H9 (cell line): Measurements from ENCODE around the gene CPNE5. TPM values are rescaled to one million over a fixed set of nuclear protein-coding genes. Genes with fewer than 3 reads are reported as not detected.

Experiments used
- DNase-seq: peaks from one replicate; pipeline ENCODE4 v3.0.0-alpha.2; 2017
- H2AFZ ChIP-seq: one replicate; pipeline ENCODE4 v1.6.1; 2013; ENCODE audit warnings: mild to moderate bottlenecking, low read length, control low read depth, moderate library complexity
- H2AK5ac ChIP-seq: 2 replicates; pipeline ENCODE4 v1.6.1; 2013; ENCODE audit warnings: low read length, control low read depth, mixed read lengths; ENCODE audit not compliant: insufficient read length
- H2BK120ac ChIP-seq: one replicate; pipeline ENCODE4 v1.6.1; 2013; ENCODE audit warnings: low read depth, mild to moderate bottlenecking, low read length, control low read depth, inconsistent platforms; ENCODE audit not compliant: poor library complexity, severe bottlenecking
- H2BK12ac ChIP-seq: 2 replicates; pipeline ENCODE4 v1.6.1; 2013; ENCODE audit warnings: low read length, control low read depth, mixed read lengths, low read depth; ENCODE audit not compliant: insufficient read length
- H2BK15ac ChIP-seq: 2 replicates; pipeline ENCODE4 v1.6.1; 2013; ENCODE audit warnings: low read depth, low read length, control low read depth
- H2BK20ac ChIP-seq: one replicate; pipeline ENCODE4 v1.6.1; 2013; ENCODE audit warnings: low read depth, mild to moderate bottlenecking, low read length, control low read depth, inconsistent platforms; ENCODE audit not compliant: poor library complexity, severe bottlenecking
- H2BK5ac ChIP-seq: 2 replicates; pipeline ENCODE4 v1.6.1; 2013; ENCODE audit warnings: low read length, control low read depth, mixed read lengths; ENCODE audit not compliant: insufficient read length
- H3K14ac ChIP-seq: 2 replicates; pipeline ENCODE4 v1.6.1; 2013; ENCODE audit warnings: low read length, control low read depth; ENCODE audit not compliant: insufficient read depth
- H3K18ac ChIP-seq: 2 replicates; pipeline ENCODE4 v1.6.1; 2013; ENCODE audit warnings: low read depth, mild to moderate bottlenecking, mixed read lengths, low read length, control low read depth; ENCODE audit not compliant: insufficient read length
- H3K23ac ChIP-seq: 2 replicates; pipeline ENCODE4 v1.6.1; 2013; ENCODE audit warnings: low read length, control low read depth, mixed read lengths, low read depth; ENCODE audit not compliant: insufficient read length
- H3K23me2 ChIP-seq: 2 replicates; pipeline ENCODE4 v1.6.1; 2013; ENCODE audit warnings: low read depth, mild to moderate bottlenecking, mixed read lengths, low read length, control low read depth; ENCODE audit not compliant: insufficient read length, poor library complexity, severe bottlenecking
- H3K27ac ChIP-seq: 2 replicates; pipeline ENCODE4 v1.5.1; 2013; ENCODE audit warnings: low read length, control low read depth, mixed read lengths, low read depth; ENCODE audit not compliant: insufficient read length
- H3K27me3 ChIP-seq: 2 replicates; pipeline ENCODE4 v1.6.1; 2013; ENCODE audit warnings: low read length, control low read depth, inconsistent platforms; ENCODE audit not compliant: insufficient read depth
- H3K4ac ChIP-seq: 2 replicates; pipeline ENCODE4 v1.6.1; 2013; ENCODE audit warnings: low read depth, mild to moderate bottlenecking, control low read depth, inconsistent platforms, low read length, moderate library complexity
- H3K4me1 ChIP-seq: 2 replicates; pipeline ENCODE4 v1.6.1; 2013; ENCODE audit warnings: low read length, control low read depth, inconsistent platforms; ENCODE audit not compliant: insufficient read depth
- H3K4me2 ChIP-seq: 2 replicates; pipeline ENCODE4 v1.6.1; 2013; ENCODE audit warnings: low read length, control low read depth, mixed read lengths; ENCODE audit not compliant: insufficient read length, insufficient read depth
- H3K56ac ChIP-seq: 2 replicates; pipeline ENCODE4 v1.6.1; 2013; ENCODE audit warnings: low read depth, mild to moderate bottlenecking, mixed read lengths, low read length, control low read depth; ENCODE audit not compliant: insufficient read length
- H3K79me1 ChIP-seq: 2 replicates; pipeline ENCODE4 v1.6.1; 2013; ENCODE audit warnings: low read depth, mild to moderate bottlenecking, moderate library complexity, low read length, control low read depth, inconsistent platforms; ENCODE audit not compliant: insufficient read depth, poor library complexity, severe bottlenecking
- H3K79me2 ChIP-seq: 2 replicates; pipeline ENCODE4 v1.6.1; 2013; ENCODE audit warnings: low read length, control low read depth, inconsistent platforms; ENCODE audit not compliant: insufficient read depth
- H3K9ac ChIP-seq: 2 replicates; pipeline ENCODE4 v1.6.1; 2013; ENCODE audit warnings: low read length, control low read depth, mixed read lengths; ENCODE audit not compliant: insufficient read length; ENCODE audit errors: extremely low read depth
- H3K9me3 ChIP-seq: one replicate; pipeline ENCODE4 v1.6.1; 2013; ENCODE audit warnings: low read depth, low read length, inconsistent platforms; ENCODE audit not compliant: control insufficient read depth
- H3T11ph ChIP-seq: one replicate; pipeline ENCODE4 v1.6.1; 2013; ENCODE audit warnings: mild to moderate bottlenecking, low read length, control low read depth, inconsistent platforms
- H4K20me1 ChIP-seq: one replicate; pipeline ENCODE4 v1.6.1; 2013; ENCODE audit not compliant: control insufficient read depth, insufficient read length, insufficient read depth
- H4K5ac ChIP-seq: 2 replicates; pipeline ENCODE4 v1.6.1; 2013; ENCODE audit warnings: low read depth, mild to moderate bottlenecking, mixed read lengths, low read length, control low read depth; ENCODE audit not compliant: insufficient read length
- H4K8ac ChIP-seq: replicated peaks from 2 replicates; pipeline ENCODE4 v1.6.1; 2013; ENCODE audit warnings: low read length, control low read depth, mixed read lengths, low read depth; ENCODE audit not compliant: insufficient read length
- H4K91ac ChIP-seq: 2 replicates; pipeline ENCODE4 v1.6.1; 2013; ENCODE audit warnings: low read depth, mild to moderate bottlenecking, moderate library complexity, mixed read lengths, low read length, control low read depth; ENCODE audit not compliant: insufficient read length
- H3K27ac Mint-ChIP-seq, 3 experiments: 2 replicates in 2 of 3; 3 replicates in 1 of 3; pipeline ENCODE4 v1.8.0; 2020 to 2021; ENCODE audit warnings: mixed read lengths in 3 of 3, mild to moderate bottlenecking in 1 of 3, moderate library complexity in 1 of 3
- H3K27me3 Mint-ChIP-seq: 2 replicates; pipeline ENCODE4 v1.8.0; 2021; ENCODE audit warnings: low read depth, mild to moderate bottlenecking, moderate library complexity, mixed read lengths
- H3K36me3 Mint-ChIP-seq, 3 experiments: 2 replicates in 2 of 3; 3 replicates in 1 of 3; pipeline ENCODE4 v1.8.0; 2020 to 2021; ENCODE audit warnings: low read depth in 3 of 3, mixed read lengths in 3 of 3; ENCODE audit not compliant: insufficient read depth in 1 of 3
- H3K4me1 Mint-ChIP-seq, 2 experiments: 2 replicates each; pipeline ENCODE4 v1.8.0; 2020; ENCODE audit warnings: mixed read lengths in 2 of 2
- H3K4me3 Mint-ChIP-seq, 2 experiments: 2 replicates in 1 of 2; 3 replicates in 1 of 2; pipeline ENCODE4 v1.8.0; 2020 to 2021; ENCODE audit warnings: mild to moderate bottlenecking in 2 of 2, mixed read lengths in 2 of 2, moderate library complexity in 1 of 2
- H3K9me3 Mint-ChIP-seq, 2 experiments: 2 replicates in 1 of 2; 3 replicates in 1 of 2; pipeline ENCODE4 v1.8.0; 2020; ENCODE audit warnings: mild to moderate bottlenecking in 2 of 2, mixed read lengths in 2 of 2, moderate library complexity in 1 of 2
- CTCF ChIP-seq: fragments of 200-600 bp; sonication (generic); conservative IDR thresholded peaks from 3 replicates; pipeline ENCODE4 v1.8.0; 2021; ENCODE audit warnings: antibody characterized with exemption, mild to moderate bottlenecking
- WGBS: extraction: QIAGEN DNeasy Blood & Tissue Kit; methylation state at CpG from one replicate; pipeline ENCODE4 v1.1.7; 2013; ENCODE audit warnings: missing lambda C conversion rate, low lambda C conversion rate, mixed read lengths; ENCODE audit not compliant: insufficient read length; ENCODE audit errors: extremely low coverage; 5-methylcytosine and 5-hydroxymethylcytosine counted together
- total RNA-seq: library from RNA; stranded (reverse); gene quantifications from 2 replicates; pipeline ENCODE4 v1.2.1, GENCODE V29; 2021

The CPNE5 gene
- total RNA-seq, 1 experiment from 2014 or later = 0.52 TPM

- Mint-ChIP-seq H3K4me1 (peaks cover 19 to 54% of the 10 kb centered on the region in 2 experiments), H3K27me3 (peaks cover 52% of the 10 kb centered on the region), H3K4me3 (no peak overlapping the region; a peak in 1 of 5 replicates), H3K36me3 (no peaks in the 10 kb centered on the region), H3K9me3 (peaks cover 0 to 1% of the 10 kb centered on the region in 2 experiments; a peak in 2 of 5 replicates), H3K27ac (no peak overlapping the region)
- no peaks in the 10 kb centered on the region for H3K79me2 ChIP-seq
- no peaks in the 10 kb centered on the region for H3K23me2 ChIP-seq
- DNase-seq = no peak
- H3K27me3 ChIP-seq = no peaks in the 10 kb centered on the region
- no peak for TF ChIP-seq CTCF
- H4K20me1 ChIP-seq = no peaks in the 10 kb centered on the region
- H3K4me2 ChIP-seq = no peak overlapping the region
- H2BK15ac ChIP-seq = no peak overlapping the region
- no peak overlapping the region for H3K9ac ChIP-seq
- no peak overlapping the region for H2BK120ac ChIP-seq
- H4K91ac ChIP-seq = no peak overlapping the region
- no peak overlapping the region for H3K56ac ChIP-seq
- no peak overlapping the region for H3K18ac ChIP-seq
- H4K8ac ChIP-seq = no peak overlapping the region
- H3K79me1 ChIP-seq = no peaks in the 10 kb centered on the region
- no CpG with 5 or more reads among the region's 7 CpGs for WGBS
- H3K27ac ChIP-seq = no peak overlapping the region
- no peak overlapping the region for H3K4ac ChIP-seq
- no peak overlapping the region for H2BK20ac ChIP-seq
- H2BK5ac ChIP-seq = no peak overlapping the region
- H3K14ac ChIP-seq = no peak overlapping the region
- no peak overlapping the region for H2AK5ac ChIP-seq
- no peak overlapping the region for H3T11ph ChIP-seq
- no peak overlapping the region for H2BK12ac ChIP-seq
- no peaks in the 10 kb centered on the region for H3K9me3 ChIP-seq
- H2AFZ ChIP-seq = no peak overlapping the region
- H4K5ac ChIP-seq = no peak overlapping the region
- H3K23ac ChIP-seq = no peak overlapping the region
- no peaks in the 10 kb centered on the region; the same call in 1 of the 2 replicates for H3K4me1 ChIP-seq
Observed at GRCh38 chr6:36805096-36805797, 34.0 kb downstream of the CPNE5 start.
